ENCODE data around the gene GRIA2.

The GRIA2 gene

GRCh38 chr4:157363360-157363759 is 142.8 kb downstream of the GRIA2 start:
- no peaks in the 10 kb centered on the region for H3K9me3 ChIP-seq (ENCODE audit: severe bottlenecking)
- TF ChIP-seq CTCF (IDR thresholded peaks at IDR 0.05; ENCODE audit: poor library complexity, severe bottlenecking) = no peak
- no peaks in the 10 kb centered on the region for H3K4me1 ChIP-seq (ENCODE audit: insufficient read depth, poor library complexity, severe bottlenecking)
- no peak for DNase-seq (ENCODE audit: low spot score)
- no peak overlapping the region for H3K4me3 ChIP-seq (ENCODE audit: severe bottlenecking)
- ATAC-seq (ENCODE audit: low read depth) = no peak
- no peak overlapping the region for H3K27ac ChIP-seq (ENCODE audit: poor library complexity, severe bottlenecking)
- H3K27me3 ChIP-seq (ENCODE audit: insufficient read depth, poor library complexity, severe bottlenecking) = no peaks in the 10 kb centered on the region
- no peaks in the 10 kb centered on the region for H3K36me3 ChIP-seq (ENCODE audit: low read depth)

- Histone ChIP-seq H3K27ac (ENCODE audit: poor library complexity, severe bottlenecking) (no peak overlapping the region), H3K27me3 (ENCODE audit: insufficient read depth, poor library complexity, severe bottlenecking) (no peaks in the 10 kb centered on the region), H3K4me1 (ENCODE audit: insufficient read depth, poor library complexity, severe bottlenecking) (no peaks in the 10 kb centered on the region), H3K36me3 (ENCODE audit: low read depth) (no peaks in the 10 kb centered on the region), H3K9me3 (ENCODE audit: severe bottlenecking) (no peaks in the 10 kb centered on the region), H3K4me3 (ENCODE audit: severe bottlenecking) (no peak overlapping the region)
- ATAC-seq (ENCODE audit: low read depth) (no peak), DNase-seq (ENCODE audit: low spot score) (no peak)
- TF ChIP-seq CTCF (IDR thresholded peaks at IDR 0.05; ENCODE audit: poor library complexity, severe bottlenecking) = no peak
These were observed 151.6 kb downstream of the GRIA2 start for GRCh38 chr4:157372154-157372553.

GRCh38 chr4:157372567-157372966 is 152.0 kb downstream of the GRIA2 start:
- DNase-seq (ENCODE audit: low spot score) (no peak), ATAC-seq (ENCODE audit: low read depth) (no peak)
- no peaks in the 10 kb centered on the region for H3K27me3 ChIP-seq (ENCODE audit: insufficient read depth, poor library complexity, severe bottlenecking)
- no peak for TF ChIP-seq CTCF (IDR thresholded peaks at IDR 0.05; ENCODE audit: poor library complexity, severe bottlenecking)
- no peaks in the 10 kb centered on the region for H3K4me1 ChIP-seq (ENCODE audit: insufficient read depth, poor library complexity, severe bottlenecking)
- no peaks in the 10 kb centered on the region for H3K36me3 ChIP-seq (ENCODE audit: low read depth)
- H3K9me3 ChIP-seq (ENCODE audit: severe bottlenecking) = no peaks in the 10 kb centered on the region
- no peak overlapping the region for H3K4me3 ChIP-seq (ENCODE audit: severe bottlenecking)
- no peak overlapping the region for H3K27ac ChIP-seq (ENCODE audit: poor library complexity, severe bottlenecking)

- Histone ChIP-seq H3K9me3 (ENCODE audit: severe bottlenecking) (no peaks in the 10 kb centered on the region), H3K27me3 (ENCODE audit: insufficient read depth, poor library complexity, severe bottlenecking) (no peaks in the 10 kb centered on the region), H3K4me1 (ENCODE audit: insufficient read depth, poor library complexity, severe bottlenecking) (no peaks in the 10 kb centered on the region), H3K36me3 (ENCODE audit: low read depth) (no peaks in the 10 kb centered on the region), H3K27ac (ENCODE audit: poor library complexity, severe bottlenecking) (no peak overlapping the region), H3K4me3 (ENCODE audit: severe bottlenecking) (no peak overlapping the region)
- DNase-seq (ENCODE audit: low spot score) (no peak), ATAC-seq (ENCODE audit: low read depth) (no peak)
- TF ChIP-seq CTCF (IDR thresholded peaks at IDR 0.05; ENCODE audit: poor library complexity, severe bottlenecking) = no peak
These were observed 169.2 kb downstream of the GRIA2 start for GRCh38 chr4:157389741-157390140.

- no peaks in the 10 kb centered on the region for H3K4me1 ChIP-seq (ENCODE audit: insufficient read depth, poor library complexity, severe bottlenecking)
- ATAC-seq (ENCODE audit: low read depth) = no peak
- no peaks in the 10 kb centered on the region for H3K36me3 ChIP-seq (ENCODE audit: low read depth)
- no peak for TF ChIP-seq CTCF (IDR thresholded peaks at IDR 0.05; ENCODE audit: poor library complexity, severe bottlenecking)
- no peaks in the 10 kb centered on the region for H3K9me3 ChIP-seq (ENCODE audit: severe bottlenecking)
- H3K27ac ChIP-seq (ENCODE audit: poor library complexity, severe bottlenecking) = no peak overlapping the region
- no peaks in the 10 kb centered on the region for H3K27me3 ChIP-seq (ENCODE audit: insufficient read depth, poor library complexity, severe bottlenecking)
- DNase-seq (ENCODE audit: low spot score) = no peak
- H3K4me3 ChIP-seq (ENCODE audit: severe bottlenecking) = no peak overlapping the region
These were observed 184.5 kb downstream of the GRIA2 start for GRCh38 chr4:157405070-157405469.
